Mesenchymal stem cell (in vitro differentiated cells and primary cell): ENCODE results near the gene KCND2.

ENCODE experiments used
- DNase-seq: peaks from one replicate; pipeline ENCODE4 v3.0.0-alpha.2; 2013
- H2AFZ ChIP-seq: one replicate; pipeline ENCODE4 v1.6.1; 2013; ENCODE audit warnings: low read depth, mild to moderate bottlenecking, control low read depth, inconsistent platforms, low read length, moderate library complexity
- H2AK5ac ChIP-seq: 2 replicates; pipeline ENCODE4 v1.6.1; 2013; ENCODE audit warnings: low read length, moderate library complexity, mild to moderate bottlenecking, inconsistent platforms; ENCODE audit not compliant: severe bottlenecking
- H2BK120ac ChIP-seq: one replicate; pipeline ENCODE4 v1.6.1; 2013; ENCODE audit warnings: low read depth, mild to moderate bottlenecking, inconsistent platforms, low read length, moderate library complexity
- H2BK12ac ChIP-seq, 2 experiments: one replicate each; pipeline ENCODE4 v1.6.1; 2013; ENCODE audit warnings: inconsistent platforms in 2 of 2, low read length in 2 of 2, mild to moderate bottlenecking in 2 of 2, moderate library complexity in 2 of 2, control low read depth in 1 of 2
- H2BK15ac ChIP-seq: one replicate; pipeline ENCODE4 v1.6.1; 2013; ENCODE audit warnings: mild to moderate bottlenecking, low read depth, inconsistent platforms; ENCODE audit not compliant: poor library complexity, severe bottlenecking
- H2BK5ac ChIP-seq: 2 replicates; pipeline ENCODE4 v1.6.1; 2013; ENCODE audit warnings: low read depth, mild to moderate bottlenecking, low read length, control low read depth, inconsistent platforms; ENCODE audit not compliant: poor library complexity, severe bottlenecking
- H3K14ac ChIP-seq, 2 experiments: one replicate each; pipeline ENCODE4 v1.6.1; 2013; ENCODE audit warnings: inconsistent platforms in 2 of 2, low read length in 2 of 2, control low read depth in 1 of 2, mild to moderate bottlenecking in 1 of 2, moderate library complexity in 1 of 2
- H3K18ac ChIP-seq, 2 experiments: one replicate each; pipeline ENCODE4 v1.6.1; 2013; ENCODE audit warnings: inconsistent platforms in 2 of 2, low read length in 2 of 2, control low read depth in 1 of 2, low read depth in 1 of 2, mild to moderate bottlenecking in 1 of 2
- H3K23ac ChIP-seq, 2 experiments: one replicate each; pipeline ENCODE4 v1.6.1; 2013; ENCODE audit warnings: inconsistent platforms in 2 of 2, low read length in 2 of 2, mild to moderate bottlenecking in 2 of 2, moderate library complexity in 2 of 2, control low read depth in 1 of 2
- H3K27ac ChIP-seq: 2 replicates; pipeline ENCODE4 v1.5.1; 2013; ENCODE audit warnings: mild to moderate bottlenecking, moderate library complexity, low read length, control low read depth, inconsistent platforms; ENCODE audit not compliant: poor library complexity, severe bottlenecking
- H3K27me3 ChIP-seq, 2 experiments: 2 replicates each; pipeline versions ENCODE4 v1.6.1 to v1.7.0; 2013; ENCODE audit warnings: low read length in 2 of 2, mild to moderate bottlenecking in 2 of 2, moderate library complexity in 2 of 2, control low read depth in 1 of 2, inconsistent platforms in 1 of 2; ENCODE audit not compliant: control insufficient read depth in 1 of 2, insufficient read depth in 1 of 2
- H3K36me3 ChIP-seq, 2 experiments: 2 replicates each; pipeline versions ENCODE4 v1.6.1 to v1.7.0; 2013; ENCODE audit warnings: low read length in 2 of 2, control low read depth in 1 of 2, inconsistent platforms in 1 of 2, low read depth in 1 of 2, mild to moderate bottlenecking in 1 of 2; ENCODE audit not compliant: insufficient read depth in 2 of 2, control insufficient read depth in 1 of 2
- H3K4ac ChIP-seq, 2 experiments: one replicate each; pipeline ENCODE4 v1.6.1; 2013; ENCODE audit warnings: inconsistent platforms in 2 of 2, low read length in 2 of 2, mild to moderate bottlenecking in 2 of 2, moderate library complexity in 2 of 2, control low read depth in 1 of 2, low read depth in 1 of 2
- H3K4me1 ChIP-seq: 2 replicates; pipeline ENCODE4 v1.6.1; 2013; ENCODE audit warnings: low read depth, low read length, control low read depth; ENCODE audit not compliant: control insufficient read depth, insufficient read depth
- H3K4me2 ChIP-seq: 2 replicates; pipeline ENCODE4 v1.6.1; 2013; ENCODE audit warnings: low read length, mild to moderate bottlenecking, inconsistent platforms; ENCODE audit not compliant: poor library complexity, severe bottlenecking
- H3K4me3 ChIP-seq, 2 experiments: 2 replicates each; pipeline versions ENCODE4 v1.5.1 to v1.7.0; 2013; ENCODE audit warnings: low read length in 2 of 2, mild to moderate bottlenecking in 2 of 2, control low read depth in 1 of 2, low read depth in 1 of 2; ENCODE audit not compliant: insufficient read depth in 1 of 2
- H3K79me1 ChIP-seq: replicated peaks from 2 replicates; pipeline ENCODE4 v1.6.1; 2013; ENCODE audit warnings: mild to moderate bottlenecking, control low read depth, low read length, inconsistent platforms; ENCODE audit not compliant: poor library complexity, severe bottlenecking
- H3K9ac ChIP-seq: 2 replicates; pipeline ENCODE4 v1.7.0; 2013; ENCODE audit warnings: mild to moderate bottlenecking, low read length, moderate library complexity
- H3K9me3 ChIP-seq: 2 replicates; pipeline ENCODE4 v1.7.0; 2013; ENCODE audit warnings: mild to moderate bottlenecking, low read length; ENCODE audit not compliant: control insufficient read depth
- H4K8ac ChIP-seq: one replicate; pipeline ENCODE4 v1.6.1; 2013; ENCODE audit warnings: inconsistent platforms, mild to moderate bottlenecking, low read length, moderate library complexity
- H4K91ac ChIP-seq: one replicate; pipeline ENCODE4 v1.6.1; 2013; ENCODE audit warnings: mild to moderate bottlenecking, low read length, inconsistent platforms
- WGBS: methylation state at CpG from one replicate; pipeline ENCODE4 v1.1.7; 2013; ENCODE audit warnings: mixed read lengths; 5-methylcytosine and 5-hydroxymethylcytosine counted together

Gene KCND2

DNA sequence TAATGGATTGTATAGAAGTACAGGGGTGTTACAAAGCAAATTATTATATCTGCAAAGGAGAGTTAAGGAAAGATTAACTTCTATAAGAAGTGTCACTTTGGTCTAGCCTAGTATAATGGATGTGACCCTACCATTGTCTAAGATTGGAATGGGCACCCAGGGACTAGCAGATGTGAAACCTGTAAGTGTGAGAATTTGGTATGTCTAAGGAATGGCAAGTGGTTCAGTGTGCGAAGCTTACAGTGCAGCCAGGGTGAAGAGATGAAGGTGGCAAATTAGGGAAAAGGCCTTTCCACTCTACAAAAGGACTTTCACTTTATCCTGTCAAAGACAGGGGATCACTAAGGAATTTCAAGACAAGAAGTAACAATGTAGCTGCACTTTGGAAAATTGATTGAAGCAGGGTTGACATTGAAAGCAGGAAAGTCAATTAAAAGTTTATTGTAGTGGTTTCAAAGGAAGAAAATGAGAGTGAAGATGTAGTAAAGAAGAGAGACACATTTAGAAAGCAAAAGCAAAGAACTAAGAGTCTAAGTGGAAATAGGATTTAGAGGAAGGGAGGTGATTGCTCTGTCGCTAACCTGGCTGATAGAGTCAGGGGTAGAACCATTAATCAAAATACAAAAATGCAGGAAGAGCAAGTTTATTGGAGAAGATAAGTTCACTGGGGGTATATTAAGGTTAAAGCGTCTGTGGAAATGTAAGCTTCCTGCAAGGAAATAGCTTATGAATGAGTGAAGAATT lies 47.4 kb downstream of the KCND2 start:
- Histone ChIP-seq H2BK5ac (no peak overlapping the region), H3K4ac (no peak overlapping the region), H3K79me1 (no peaks in the 10 kb centered on the region), H3K9ac (no peak overlapping the region), H3K18ac (no peak overlapping the region), H3K9me3 (no peaks in the 10 kb centered on the region), H2AK5ac (no peak overlapping the region), H3K4me3 (no peak overlapping the region), H3K36me3 (no peaks in the 10 kb centered on the region), H2AFZ (no peak overlapping the region), H3K23ac (no peak overlapping the region), H3K14ac (no peak overlapping the region), H3K27me3 (no peaks in the 10 kb centered on the region), H3K4me2 (no peak overlapping the region), H2BK15ac (no peak overlapping the region), H2BK12ac (no peak overlapping the region), H4K91ac (no peak overlapping the region), H4K8ac (no peak overlapping the region), H3K4me1 (no peaks in the 10 kb centered on the region), H2BK120ac (no peak overlapping the region), H3K27ac (no peak overlapping the region)
- WGBS, result 85% methylated on average over 3 of the region's 3 CpGs
- no peak for DNase-seq

DNA sequence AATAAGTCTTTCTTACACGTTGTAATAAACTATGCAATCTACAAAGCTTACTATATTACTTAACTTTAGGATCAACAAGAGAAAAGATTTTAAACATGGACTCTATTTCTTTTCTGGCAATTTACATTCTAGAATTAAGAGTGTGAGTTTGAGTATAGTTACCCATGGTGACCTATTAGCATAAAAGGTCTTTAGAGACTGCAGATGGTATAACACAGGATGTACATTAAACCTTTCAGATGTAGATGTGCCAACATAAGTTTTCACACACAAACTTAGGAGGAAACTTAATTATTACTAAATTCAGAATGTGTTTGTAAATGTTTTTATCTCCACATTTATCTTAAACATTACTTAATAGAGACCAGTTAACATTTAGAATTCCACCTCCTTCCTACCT lies 54.1 kb downstream of the KCND2 start:
- no peak overlapping the region for H2AFZ ChIP-seq

GRCh38 chr7:120332433-120332832 lies 59.5 kb downstream of the KCND2 start:
- H3K27ac ChIP-seq, result no peak overlapping the region
- H3K27me3 ChIP-seq, result no peaks in the 10 kb centered on the region
- H3K4me2 ChIP-seq, result no peak overlapping the region
- no peaks in the 10 kb centered on the region for H3K9me3 ChIP-seq
- H3K36me3 ChIP-seq, result peaks cover 0 to 6% of the 10 kb centered on the region in 2 experiments
- no peak overlapping the region for H4K8ac ChIP-seq
- H2AFZ ChIP-seq, result no peak overlapping the region
- H2BK15ac ChIP-seq, result no peak overlapping the region
- H2BK12ac ChIP-seq, result no peak overlapping the region
- no peak for DNase-seq
- WGBS, result 100% methylated on average over 2 of the region's 2 CpGs
- H3K14ac ChIP-seq, result no peak overlapping the region
- H2BK5ac ChIP-seq, result no peak overlapping the region
- no peak overlapping the region for H4K91ac ChIP-seq
- H3K9ac ChIP-seq, result no peak overlapping the region
- H3K18ac ChIP-seq, result no peak overlapping the region
- H2AK5ac ChIP-seq, result no peak overlapping the region
- no peaks in the 10 kb centered on the region for H3K79me1 ChIP-seq
- no peak overlapping the region for H2BK120ac ChIP-seq
- no peaks in the 10 kb centered on the region for H3K4me1 ChIP-seq
- no peak overlapping the region for H3K4me3 ChIP-seq
- no peak overlapping the region for H3K23ac ChIP-seq
- H3K4ac ChIP-seq, result no peak overlapping the region

More for the DNA sequence above, 54.1 kb downstream of the KCND2 start:
- DNase-seq, result no peak
- no peak overlapping the region for H4K8ac ChIP-seq
- H3K79me1 ChIP-seq, result no peaks in the 10 kb centered on the region
- H3K27me3 ChIP-seq, result no peaks in the 10 kb centered on the region
- no peak overlapping the region for H3K4me3 ChIP-seq
- no peak overlapping the region for H2BK5ac ChIP-seq
- H3K23ac ChIP-seq, result no peak overlapping the region
- H2BK15ac ChIP-seq, result no peak overlapping the region
- no peak overlapping the region for H3K4ac ChIP-seq
- no peak overlapping the region for H2BK12ac ChIP-seq
- H3K27ac ChIP-seq, result no peak overlapping the region
- H4K91ac ChIP-seq, result no peak overlapping the region
- WGBS, result no CpG with 5 or more reads among the region's 1 CpG
- H3K4me1 ChIP-seq, result no peaks in the 10 kb centered on the region
- no peak overlapping the region for H3K4me2 ChIP-seq
- no peaks in the 10 kb centered on the region for H3K9me3 ChIP-seq
- H2BK120ac ChIP-seq, result no peak overlapping the region
- no peak overlapping the region for H3K14ac ChIP-seq
- H2AK5ac ChIP-seq, result no peak overlapping the region
- no peak overlapping the region for H3K9ac ChIP-seq
- H3K18ac ChIP-seq, result no peak overlapping the region
- H3K36me3 ChIP-seq, result no peaks in the 10 kb centered on the region

DNA sequence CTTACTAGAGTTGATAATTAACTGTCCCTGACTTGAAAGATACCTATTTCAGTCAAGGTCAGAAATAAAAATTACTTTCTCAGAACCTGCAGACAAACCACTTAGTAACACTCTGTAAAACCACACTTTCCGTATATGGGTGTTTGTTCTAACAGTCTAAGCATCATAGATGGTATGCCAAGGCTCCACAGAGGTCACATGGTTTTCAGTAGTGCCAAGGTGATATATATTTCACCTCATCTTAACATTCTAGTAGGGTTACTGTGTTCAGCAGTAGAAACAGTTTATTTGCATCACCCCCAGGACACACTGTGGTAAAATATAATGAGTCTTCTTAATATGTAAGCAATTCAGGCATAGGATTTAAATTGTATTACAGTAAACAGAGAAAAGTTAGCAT lies 61.5 kb downstream of the KCND2 start:
- Histone ChIP-seq H3K4me2 (no peak overlapping the region), H2AFZ (no peak overlapping the region), H3K36me3 (peaks cover 0 to 6% of the 10 kb centered on the region in 2 experiments), H3K27ac (no peak overlapping the region), H3K4me3 (no peak overlapping the region), H3K14ac (no peak overlapping the region), H3K79me1 (no peaks in the 10 kb centered on the region), H3K4ac (no peak overlapping the region), H3K4me1 (no peaks in the 10 kb centered on the region), H4K8ac (no peak overlapping the region), H3K18ac (no peak overlapping the region), H3K23ac (no peak overlapping the region), H3K27me3 (no peaks in the 10 kb centered on the region), H2BK5ac (no peak overlapping the region), H2BK15ac (no peak overlapping the region), H3K9ac (no peak overlapping the region), H2BK120ac (no peak overlapping the region), H4K91ac (no peak overlapping the region), H2AK5ac (no peak overlapping the region), H2BK12ac (no peak overlapping the region), H3K9me3 (no peaks in the 10 kb centered on the region)
- no CpG with 5 or more reads among the region's 1 CpG for WGBS
- no peak for DNase-seq
